HEK293 (cell line): ENCODE measurements around the gene FHIT.

Experiments used
- CTCF ChIA-PET: fragments of 350-600 bp; formaldehyde crosslinking; extraction: SDS; loops from one replicate; lab custom pipeline; 2021; ENCODE audit warnings: antibody characterized with exemption; lab: Yijun Ruan, JAX
- POLR2A ChIA-PET: fragments of 300-600 bp; formaldehyde crosslinking; extraction: SDS; loops from one replicate; lab custom pipeline; 2020; ENCODE audit warnings: antibody characterized with exemption, inconsistent platforms; lab: Yijun Ruan, JAX
- H3K27ac ChIP-seq: fragments of 200-500 bp; sonication (Bioruptor generic); 2 replicates; pipeline ENCODE4 v1.5.1; 2014; ENCODE audit warnings: low read depth, low read length, control low read depth, inconsistent platforms; ENCODE audit errors: extremely low read depth
- H3K36me3 ChIP-seq, 2 experiments: fragments of 200-500 bp in 1 of 2; sonication (Bioruptor generic) in 1 of 2; 1 replicate in 1 of 2; 2 replicates in 1 of 2; pipeline ENCODE4 v1.5.1; 2014 to 2017; ENCODE audit warnings: inconsistent platforms in 2 of 2, low read length in 2 of 2; ENCODE audit not compliant: control insufficient read depth in 2 of 2, insufficient read depth in 1 of 2
- H3K4me1 ChIP-seq: fragments of 200-500 bp; sonication (Bioruptor generic); 2 replicates; pipeline ENCODE4 v1.5.1; 2014; ENCODE audit warnings: mild to moderate bottlenecking, low read length, inconsistent platforms; ENCODE audit not compliant: control insufficient read depth, insufficient read depth
- H3K4me3 ChIP-seq: 2 replicates; pipeline ENCODE4 v1.5.1; 2011; ENCODE audit warnings: low read depth, mild to moderate bottlenecking, control low read depth, low read length, moderate library complexity
- H3K9me3 ChIP-seq: fragments of 200-500 bp; sonication (Bioruptor generic); 2 replicates; pipeline ENCODE4 v1.5.1; 2014; ENCODE audit warnings: low read depth, low read length, inconsistent platforms; ENCODE audit not compliant: control insufficient read depth, insufficient read depth
- HOXC10 ChIP-seq: sonication (generic); formaldehyde crosslinking; IDR thresholded peaks from 2 replicates; pipeline ENCODE4 v1.8.1; 2023; ENCODE audit warnings: mild to moderate bottlenecking, missing genetic modification reagents
- ZFP3 ChIP-seq: fragments of 450-650 bp; formaldehyde crosslinking; IDR thresholded peaks from 2 replicates; pipeline ENCODE4 v1.5.1; 2016; ENCODE audit warnings: low read depth, missing biosample characterization, missing genetic modification characterization
- ZNF133 ChIP-seq: fragments of 450-650 bp; formaldehyde crosslinking; IDR thresholded peaks from 2 replicates; pipeline ENCODE4 v1.5.1; 2016; ENCODE audit warnings: missing biosample characterization, missing genetic modification characterization
- ZNF146 ChIP-seq: fragments of 450-650 bp; formaldehyde crosslinking; IDR thresholded peaks from 2 replicates; pipeline ENCODE4 v1.5.1; 2016; ENCODE audit warnings: missing biosample characterization, missing genetic modification characterization
- ZNF211 ChIP-seq: fragments of 450-650 bp; formaldehyde crosslinking; IDR thresholded peaks from 2 replicates; pipeline ENCODE4 v1.5.1; 2016; ENCODE audit warnings: low read depth, missing biosample characterization, missing genetic modification characterization
- ZNF571 ChIP-seq: fragments of 450-650 bp; formaldehyde crosslinking; IDR thresholded peaks from 2 replicates; pipeline ENCODE4 v1.5.0; 2017; ENCODE audit warnings: missing biosample characterization, missing genetic modification characterization
- ZNF658 ChIP-seq: fragments of 450-650 bp; formaldehyde crosslinking; IDR thresholded peaks from 2 replicates; pipeline ENCODE4; 2016; ENCODE audit warnings: missing biosample characterization, missing genetic modification characterization
- ZNF664 ChIP-seq: fragments of 450-650 bp; formaldehyde crosslinking; IDR thresholded peaks from 2 replicates; pipeline ENCODE4 v1.5.1; 2016; ENCODE audit warnings: missing biosample characterization, missing genetic modification characterization
- ZNF701 ChIP-seq: fragments of 450-650 bp; formaldehyde crosslinking; IDR thresholded peaks from 2 replicates; pipeline ENCODE4 v1.5.1; 2016; ENCODE audit warnings: missing biosample characterization, missing genetic modification characterization
- ZNF768 ChIP-seq: fragments of 450-650 bp; formaldehyde crosslinking; IDR thresholded peaks from 2 replicates; pipeline ENCODE4 v1.5.1; 2018; ENCODE audit warnings: missing biosample characterization, mild to moderate bottlenecking, missing genetic modification characterization
- ZNF785 ChIP-seq: fragments of 450-650 bp; formaldehyde crosslinking; IDR thresholded peaks from 2 replicates; pipeline ENCODE4 v1.5.1; 2016; ENCODE audit warnings: missing biosample characterization, missing genetic modification characterization
- ZNF792 ChIP-seq: fragments of 450-650 bp; formaldehyde crosslinking; IDR thresholded peaks from 2 replicates; pipeline ENCODE4 v1.5.1; 2016; ENCODE audit warnings: missing biosample characterization, missing genetic modification characterization
- ZNF830 ChIP-seq: fragments of 450-650 bp; IDR thresholded peaks from 2 replicates; pipeline ENCODE4 v1.5.0; 2018; ENCODE audit warnings: missing biosample characterization, missing genetic modification characterization, low read depth, mild to moderate bottlenecking, moderate library complexity
- ZSCAN16 ChIP-seq: fragments of 450-650 bp; formaldehyde crosslinking; IDR thresholded peaks from 2 replicates; pipeline ENCODE4 v1.5.1; 2016; ENCODE audit warnings: missing biosample characterization, missing genetic modification characterization
- TF ChIP-seq, protein P1 (sequence below): fragments of 450-650 bp; formaldehyde crosslinking; IDR thresholded peaks from 2 replicates; pipeline ENCODE4 v1.5.1; 2016; ENCODE audit warnings: missing biosample characterization, missing genetic modification characterization
- TF ChIP-seq, protein P2 (sequence below): fragments of 450-650 bp; formaldehyde crosslinking; IDR thresholded peaks from 2 replicates; pipeline ENCODE4 v1.5.1; 2017; ENCODE audit warnings: missing biosample characterization, missing genetic modification characterization
- TF ChIP-seq, protein P3 (sequence below): fragments of 450-650 bp; formaldehyde crosslinking; IDR thresholded peaks from 2 replicates; pipeline ENCODE4 v1.5.1; 2016; ENCODE audit warnings: missing biosample characterization, missing genetic modification characterization
- TF ChIP-seq, protein P4 (sequence below): fragments of 450-650 bp; formaldehyde crosslinking; IDR thresholded peaks from 2 replicates; pipeline ENCODE4 v1.5.1; 2017; ENCODE audit warnings: missing biosample characterization, missing genetic modification characterization
- TF ChIP-seq, protein P5 (sequence below): fragments of 450-650 bp; formaldehyde crosslinking; conservative IDR thresholded peaks from 2 replicates; pipeline ENCODE4 v1.5.1; 2016; ENCODE audit warnings: low read depth, missing biosample characterization, missing genetic modification characterization
- TF ChIP-seq, protein P6 (sequence below): fragments of 450-650 bp; formaldehyde crosslinking; IDR thresholded peaks from 2 replicates; pipeline ENCODE4 v1.5.1; 2016; ENCODE audit warnings: missing biosample characterization, missing genetic modification characterization, borderline replicate concordance

Gene FHIT

DNA sequence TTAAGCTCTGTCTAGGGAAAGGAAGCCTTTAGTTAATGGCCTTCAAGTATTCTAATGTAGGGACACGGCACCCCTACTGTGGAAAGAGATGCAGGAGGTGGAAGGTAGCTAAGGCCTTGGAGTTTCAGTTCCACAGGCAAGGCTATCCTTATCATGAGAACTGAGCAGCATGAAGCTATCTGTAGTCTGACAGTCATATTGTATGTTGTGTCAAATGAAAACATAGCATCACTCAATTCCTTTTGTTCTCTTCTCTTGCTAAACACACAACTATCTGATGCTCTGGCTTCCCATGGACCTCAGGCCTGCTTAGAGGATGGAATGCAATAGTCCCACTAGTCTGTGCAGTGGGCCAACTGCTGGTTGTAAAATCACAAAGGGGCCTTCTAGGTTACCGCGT lies 380.9 kb downstream of the FHIT start:
- TF ChIP-seq ZNF571 (tag by site-specific recombination) (no peak), ZNF211 (tag by site-specific recombination) (no peak), ZNF785 (tag by site-specific recombination) (no peak), ZNF146 (no peak), ZNF133 (no peak), ZSCAN16 (tag by site-specific recombination) (no peak), ZNF658 (tag by site-specific recombination) (no peak), ZNF792 (tag by site-specific recombination) (no peak), ZNF768 (no peak), ZFP3 (no peak)
- TF ChIP-seq, protein P1, sequence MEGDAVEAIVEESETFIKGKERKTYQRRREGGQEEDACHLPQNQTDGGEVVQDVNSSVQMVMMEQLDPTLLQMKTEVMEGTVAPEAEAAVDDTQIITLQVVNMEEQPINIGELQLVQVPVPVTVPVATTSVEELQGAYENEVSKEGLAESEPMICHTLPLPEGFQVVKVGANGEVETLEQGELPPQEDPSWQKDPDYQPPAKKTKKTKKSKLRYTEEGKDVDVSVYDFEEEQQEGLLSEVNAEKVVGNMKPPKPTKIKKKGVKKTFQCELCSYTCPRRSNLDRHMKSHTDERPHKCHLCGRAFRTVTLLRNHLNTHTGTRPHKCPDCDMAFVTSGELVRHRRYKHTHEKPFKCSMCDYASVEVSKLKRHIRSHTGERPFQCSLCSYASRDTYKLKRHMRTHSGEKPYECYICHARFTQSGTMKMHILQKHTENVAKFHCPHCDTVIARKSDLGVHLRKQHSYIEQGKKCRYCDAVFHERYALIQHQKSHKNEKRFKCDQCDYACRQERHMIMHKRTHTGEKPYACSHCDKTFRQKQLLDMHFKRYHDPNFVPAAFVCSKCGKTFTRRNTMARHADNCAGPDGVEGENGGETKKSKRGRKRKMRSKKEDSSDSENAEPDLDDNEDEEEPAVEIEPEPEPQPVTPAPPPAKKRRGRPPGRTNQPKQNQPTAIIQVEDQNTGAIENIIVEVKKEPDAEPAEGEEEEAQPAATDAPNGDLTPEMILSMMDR (tag by site-specific recombination), result no peak
- TF ChIP-seq, protein P2, sequence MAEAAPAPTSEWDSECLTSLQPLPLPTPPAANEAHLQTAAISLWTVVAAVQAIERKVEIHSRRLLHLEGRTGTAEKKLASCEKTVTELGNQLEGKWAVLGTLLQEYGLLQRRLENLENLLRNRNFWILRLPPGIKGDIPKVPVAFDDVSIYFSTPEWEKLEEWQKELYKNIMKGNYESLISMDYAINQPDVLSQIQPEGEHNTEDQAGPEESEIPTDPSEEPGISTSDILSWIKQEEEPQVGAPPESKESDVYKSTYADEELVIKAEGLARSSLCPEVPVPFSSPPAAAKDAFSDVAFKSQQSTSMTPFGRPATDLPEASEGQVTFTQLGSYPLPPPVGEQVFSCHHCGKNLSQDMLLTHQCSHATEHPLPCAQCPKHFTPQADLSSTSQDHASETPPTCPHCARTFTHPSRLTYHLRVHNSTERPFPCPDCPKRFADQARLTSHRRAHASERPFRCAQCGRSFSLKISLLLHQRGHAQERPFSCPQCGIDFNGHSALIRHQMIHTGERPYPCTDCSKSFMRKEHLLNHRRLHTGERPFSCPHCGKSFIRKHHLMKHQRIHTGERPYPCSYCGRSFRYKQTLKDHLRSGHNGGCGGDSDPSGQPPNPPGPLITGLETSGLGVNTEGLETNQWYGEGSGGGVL (tag by site-specific recombination), result no peak
- TF ChIP-seq, protein P3, sequence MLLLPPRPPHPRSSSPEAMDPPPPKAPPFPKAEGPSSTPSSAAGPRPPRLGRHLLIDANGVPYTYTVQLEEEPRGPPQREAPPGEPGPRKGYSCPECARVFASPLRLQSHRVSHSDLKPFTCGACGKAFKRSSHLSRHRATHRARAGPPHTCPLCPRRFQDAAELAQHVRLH (tag by site-specific recombination), result no peak
- H3K4me1 ChIP-seq, result no peaks in the 10 kb centered on the region
- POLR2A ChIA-PET, result no interaction called here
- no peaks in the 10 kb centered on the region for H3K36me3 ChIP-seq
- no peak overlapping the region for H3K4me3 ChIP-seq
- H3K27ac ChIP-seq, result no peak overlapping the region
- no peaks in the 10 kb centered on the region for H3K9me3 ChIP-seq
- CTCF ChIA-PET, result no interaction called here

DNA sequence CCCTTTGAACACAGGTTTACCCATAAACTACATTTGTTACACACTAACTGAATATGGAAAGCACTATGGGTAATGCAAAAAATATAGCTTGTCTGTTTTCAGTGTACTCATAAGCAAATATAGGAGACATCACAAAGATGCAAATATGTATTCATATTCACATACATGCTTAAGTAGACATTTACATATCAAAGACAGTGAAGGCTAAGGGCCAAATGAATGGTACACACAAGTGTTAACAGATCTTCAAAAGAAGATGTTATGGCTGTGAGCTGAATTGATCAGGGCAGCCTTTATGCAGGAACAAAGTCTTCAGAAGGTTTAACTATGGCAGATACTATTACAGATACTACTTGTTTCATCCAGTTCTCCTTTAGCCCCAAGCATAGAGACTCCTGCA lies 384.1 kb downstream of the FHIT start:
- CTCF ChIA-PET, result no interaction called here
- H3K4me3 ChIP-seq, result no peak overlapping the region
- TF ChIP-seq, protein P4, sequence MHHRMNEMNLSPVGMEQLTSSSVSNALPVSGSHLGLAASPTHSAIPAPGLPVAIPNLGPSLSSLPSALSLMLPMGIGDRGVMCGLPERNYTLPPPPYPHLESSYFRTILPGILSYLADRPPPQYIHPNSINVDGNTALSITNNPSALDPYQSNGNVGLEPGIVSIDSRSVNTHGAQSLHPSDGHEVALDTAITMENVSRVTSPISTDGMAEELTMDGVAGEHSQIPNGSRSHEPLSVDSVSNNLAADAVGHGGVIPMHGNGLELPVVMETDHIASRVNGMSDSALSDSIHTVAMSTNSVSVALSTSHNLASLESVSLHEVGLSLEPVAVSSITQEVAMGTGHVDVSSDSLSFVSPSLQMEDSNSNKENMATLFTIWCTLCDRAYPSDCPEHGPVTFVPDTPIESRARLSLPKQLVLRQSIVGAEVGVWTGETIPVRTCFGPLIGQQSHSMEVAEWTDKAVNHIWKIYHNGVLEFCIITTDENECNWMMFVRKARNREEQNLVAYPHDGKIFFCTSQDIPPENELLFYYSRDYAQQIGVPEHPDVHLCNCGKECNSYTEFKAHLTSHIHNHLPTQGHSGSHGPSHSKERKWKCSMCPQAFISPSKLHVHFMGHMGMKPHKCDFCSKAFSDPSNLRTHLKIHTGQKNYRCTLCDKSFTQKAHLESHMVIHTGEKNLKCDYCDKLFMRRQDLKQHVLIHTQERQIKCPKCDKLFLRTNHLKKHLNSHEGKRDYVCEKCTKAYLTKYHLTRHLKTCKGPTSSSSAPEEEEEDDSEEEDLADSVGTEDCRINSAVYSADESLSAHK (tag by site-specific recombination), result no peak
- TF ChIP-seq HOXC10 (no peak), ZNF830 (tag by site-specific recombination) (no peak), ZNF664 (no peak), ZNF701 (tag by site-specific recombination) (no peak)
- TF ChIP-seq, protein P5, sequence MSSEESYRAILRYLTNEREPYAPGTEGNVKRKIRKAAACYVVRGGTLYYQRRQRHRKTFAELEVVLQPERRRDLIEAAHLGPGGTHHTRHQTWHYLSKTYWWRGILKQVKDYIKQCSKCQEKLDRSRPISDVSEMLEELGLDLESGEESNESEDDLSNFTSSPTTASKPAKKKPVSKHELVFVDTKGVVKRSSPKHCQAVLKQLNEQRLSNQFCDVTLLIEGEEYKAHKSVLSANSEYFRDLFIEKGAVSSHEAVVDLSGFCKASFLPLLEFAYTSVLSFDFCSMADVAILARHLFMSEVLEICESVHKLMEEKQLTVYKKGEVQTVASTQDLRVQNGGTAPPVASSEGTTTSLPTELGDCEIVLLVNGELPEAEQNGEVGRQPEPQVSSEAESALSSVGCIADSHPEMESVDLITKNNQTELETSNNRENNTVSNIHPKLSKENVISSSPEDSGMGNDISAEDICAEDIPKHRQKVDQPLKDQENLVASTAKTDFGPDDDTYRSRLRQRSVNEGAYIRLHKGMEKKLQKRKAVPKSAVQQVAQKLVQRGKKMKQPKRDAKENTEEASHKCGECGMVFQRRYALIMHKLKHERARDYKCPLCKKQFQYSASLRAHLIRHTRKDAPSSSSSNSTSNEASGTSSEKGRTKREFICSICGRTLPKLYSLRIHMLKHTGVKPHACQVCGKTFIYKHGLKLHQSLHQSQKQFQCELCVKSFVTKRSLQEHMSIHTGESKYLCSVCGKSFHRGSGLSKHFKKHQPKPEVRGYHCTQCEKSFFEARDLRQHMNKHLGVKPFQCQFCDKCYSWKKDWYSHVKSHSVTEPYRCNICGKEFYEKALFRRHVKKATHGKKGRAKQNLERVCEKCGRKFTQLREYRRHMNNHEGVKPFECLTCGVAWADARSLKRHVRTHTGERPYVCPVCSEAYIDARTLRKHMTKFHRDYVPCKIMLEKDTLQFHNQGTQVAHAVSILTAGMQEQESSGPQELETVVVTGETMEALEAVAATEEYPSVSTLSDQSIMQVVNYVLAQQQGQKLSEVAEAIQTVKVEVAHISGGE, result no peak
- TF ChIP-seq, protein P6, sequence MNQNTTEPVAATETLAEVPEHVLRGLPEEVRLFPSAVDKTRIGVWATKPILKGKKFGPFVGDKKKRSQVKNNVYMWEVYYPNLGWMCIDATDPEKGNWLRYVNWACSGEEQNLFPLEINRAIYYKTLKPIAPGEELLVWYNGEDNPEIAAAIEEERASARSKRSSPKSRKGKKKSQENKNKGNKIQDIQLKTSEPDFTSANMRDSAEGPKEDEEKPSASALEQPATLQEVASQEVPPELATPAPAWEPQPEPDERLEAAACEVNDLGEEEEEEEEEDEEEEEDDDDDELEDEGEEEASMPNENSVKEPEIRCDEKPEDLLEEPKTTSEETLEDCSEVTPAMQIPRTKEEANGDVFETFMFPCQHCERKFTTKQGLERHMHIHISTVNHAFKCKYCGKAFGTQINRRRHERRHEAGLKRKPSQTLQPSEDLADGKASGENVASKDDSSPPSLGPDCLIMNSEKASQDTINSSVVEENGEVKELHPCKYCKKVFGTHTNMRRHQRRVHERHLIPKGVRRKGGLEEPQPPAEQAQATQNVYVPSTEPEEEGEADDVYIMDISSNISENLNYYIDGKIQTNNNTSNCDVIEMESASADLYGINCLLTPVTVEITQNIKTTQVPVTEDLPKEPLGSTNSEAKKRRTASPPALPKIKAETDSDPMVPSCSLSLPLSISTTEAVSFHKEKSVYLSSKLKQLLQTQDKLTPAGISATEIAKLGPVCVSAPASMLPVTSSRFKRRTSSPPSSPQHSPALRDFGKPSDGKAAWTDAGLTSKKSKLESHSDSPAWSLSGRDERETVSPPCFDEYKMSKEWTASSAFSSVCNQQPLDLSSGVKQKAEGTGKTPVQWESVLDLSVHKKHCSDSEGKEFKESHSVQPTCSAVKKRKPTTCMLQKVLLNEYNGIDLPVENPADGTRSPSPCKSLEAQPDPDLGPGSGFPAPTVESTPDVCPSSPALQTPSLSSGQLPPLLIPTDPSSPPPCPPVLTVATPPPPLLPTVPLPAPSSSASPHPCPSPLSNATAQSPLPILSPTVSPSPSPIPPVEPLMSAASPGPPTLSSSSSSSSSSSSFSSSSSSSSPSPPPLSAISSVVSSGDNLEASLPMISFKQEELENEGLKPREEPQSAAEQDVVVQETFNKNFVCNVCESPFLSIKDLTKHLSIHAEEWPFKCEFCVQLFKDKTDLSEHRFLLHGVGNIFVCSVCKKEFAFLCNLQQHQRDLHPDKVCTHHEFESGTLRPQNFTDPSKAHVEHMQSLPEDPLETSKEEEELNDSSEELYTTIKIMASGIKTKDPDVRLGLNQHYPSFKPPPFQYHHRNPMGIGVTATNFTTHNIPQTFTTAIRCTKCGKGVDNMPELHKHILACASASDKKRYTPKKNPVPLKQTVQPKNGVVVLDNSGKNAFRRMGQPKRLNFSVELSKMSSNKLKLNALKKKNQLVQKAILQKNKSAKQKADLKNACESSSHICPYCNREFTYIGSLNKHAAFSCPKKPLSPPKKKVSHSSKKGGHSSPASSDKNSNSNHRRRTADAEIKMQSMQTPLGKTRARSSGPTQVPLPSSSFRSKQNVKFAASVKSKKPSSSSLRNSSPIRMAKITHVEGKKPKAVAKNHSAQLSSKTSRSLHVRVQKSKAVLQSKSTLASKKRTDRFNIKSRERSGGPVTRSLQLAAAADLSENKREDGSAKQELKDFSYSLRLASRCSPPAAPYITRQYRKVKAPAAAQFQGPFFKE (tag by site-specific recombination), result no peak
- H3K36me3 ChIP-seq, result no peaks in the 10 kb centered on the region
- H3K9me3 ChIP-seq, result no peaks in the 10 kb centered on the region
- no peak overlapping the region for H3K27ac ChIP-seq
- POLR2A ChIA-PET, result no interaction called here
- no peaks in the 10 kb centered on the region for H3K4me1 ChIP-seq
